Measurements from ENCODE around the gene CA10.

CA10 gene

DNA sequence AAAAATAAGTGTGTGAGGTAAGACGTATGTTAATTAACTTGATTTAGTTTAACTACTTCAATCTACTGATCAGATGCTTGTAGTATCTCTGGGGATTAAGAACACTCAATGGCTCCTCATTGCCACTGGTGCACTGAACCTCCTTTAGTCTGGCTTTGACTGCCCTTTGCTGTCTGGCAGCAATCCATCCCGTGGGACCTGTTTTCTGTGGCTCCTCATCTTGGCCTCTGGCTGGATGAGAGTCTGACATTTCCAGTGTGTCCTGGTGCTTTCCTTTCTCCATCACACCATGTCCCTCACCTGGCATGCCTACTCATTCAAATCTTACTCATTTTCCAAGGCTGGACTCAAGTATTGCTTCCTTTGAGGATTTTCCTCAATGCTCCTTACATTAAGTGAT, 212.2 kb downstream of the CA10 start:
- no peak for DNase-seq

DNA sequence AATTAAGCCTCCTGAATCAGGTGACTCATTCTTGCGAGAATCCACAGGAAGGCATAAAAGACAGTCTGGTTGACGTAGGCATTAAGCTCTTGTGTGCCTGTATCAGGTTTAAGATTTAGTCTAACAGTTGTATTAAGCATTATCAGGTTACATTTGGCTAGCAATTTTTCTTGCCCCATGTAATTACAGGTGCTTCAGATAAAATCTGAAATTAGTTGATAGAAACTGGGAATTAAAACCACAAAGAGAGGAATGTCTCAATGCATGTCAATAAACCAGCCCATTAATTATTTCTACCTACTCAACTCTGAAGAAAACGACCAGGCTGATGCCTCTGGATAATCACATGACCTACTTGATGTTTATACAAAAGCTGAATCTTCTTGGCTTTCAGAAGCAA, 217.2 kb downstream of the CA10 start:
- DNase-seq: peak; percentile 39

DNA sequence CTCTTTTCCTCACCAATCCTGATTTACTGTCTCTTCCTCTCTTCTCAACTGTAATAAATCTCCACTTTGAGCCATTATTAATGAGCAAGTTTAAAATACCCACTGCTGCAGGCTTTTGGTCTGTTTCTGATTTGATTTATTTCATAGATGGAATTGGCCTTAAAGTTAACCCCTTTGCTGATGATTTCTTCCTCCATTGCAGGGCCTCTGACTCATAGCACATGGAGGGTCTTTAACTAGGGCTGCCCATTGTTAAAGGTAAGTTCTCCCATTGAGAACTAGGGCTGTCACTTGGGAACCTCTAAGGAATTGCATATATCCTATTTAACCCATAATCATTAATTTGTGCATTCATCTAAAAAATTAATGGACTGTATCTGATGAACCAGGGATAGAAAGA, 221.2 kb downstream of the CA10 start:
- DNase-seq: no peak

DNA sequence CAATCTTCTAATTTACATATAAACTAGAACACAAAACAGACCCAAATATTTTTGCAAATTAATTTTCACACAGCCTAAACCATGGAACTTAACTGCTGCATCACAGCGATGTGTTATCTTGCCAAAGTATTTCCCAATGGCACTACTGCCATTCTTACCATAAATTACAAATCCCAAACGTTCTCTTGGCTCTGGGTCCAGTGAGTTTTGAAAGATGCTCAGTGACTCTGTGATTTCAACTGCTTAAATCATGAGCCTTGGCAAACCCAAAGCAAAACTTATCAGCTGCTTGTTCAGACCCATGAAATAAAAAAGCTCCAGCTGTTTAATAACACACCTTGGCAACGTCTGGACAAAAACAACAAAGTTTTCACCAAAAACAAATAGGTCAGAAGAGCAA, 223.0 kb downstream of the CA10 start:
- DNase-seq: no peak

DNA sequence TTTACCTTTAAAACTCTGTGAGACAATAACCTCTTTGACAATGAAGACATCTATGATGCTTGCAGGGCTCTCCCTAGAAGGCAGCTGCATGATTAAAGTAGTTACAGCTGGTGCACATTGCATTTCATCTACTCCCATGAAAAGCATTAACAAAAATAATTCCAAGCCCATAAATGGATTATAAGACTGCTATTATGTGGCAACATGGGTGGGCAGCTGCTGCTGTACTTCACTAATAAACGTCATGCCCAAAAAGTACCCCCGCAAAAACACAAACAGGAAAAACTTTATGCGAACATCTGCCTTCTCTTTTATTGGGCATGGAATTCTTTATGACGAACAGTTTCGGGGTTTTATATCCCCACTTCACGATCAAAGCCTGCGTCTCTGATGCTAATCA, 224.9 kb downstream of the CA10 start:
- DNase-seq: no peak

DNA sequence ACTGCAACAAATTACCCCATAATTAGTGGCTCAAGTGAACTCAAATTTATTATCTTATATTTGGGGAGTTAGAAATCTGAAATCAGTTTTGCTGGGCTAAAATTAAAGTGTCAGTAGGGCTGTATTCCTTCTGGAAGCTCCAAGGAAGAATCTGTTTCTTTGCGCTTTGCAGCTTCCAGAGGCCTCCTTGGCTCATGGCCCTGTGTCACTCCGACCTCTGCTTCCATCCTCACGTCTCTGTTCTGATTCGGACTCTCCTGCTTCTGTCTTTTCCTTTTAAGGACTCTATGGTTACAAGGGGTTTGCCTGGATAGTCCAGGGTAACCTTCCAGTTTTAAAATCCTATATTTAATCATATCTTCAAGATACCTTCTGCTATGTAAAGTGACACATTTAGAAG, 232.1 kb downstream of the CA10 start:
- no peak for DNase-seq

DNA sequence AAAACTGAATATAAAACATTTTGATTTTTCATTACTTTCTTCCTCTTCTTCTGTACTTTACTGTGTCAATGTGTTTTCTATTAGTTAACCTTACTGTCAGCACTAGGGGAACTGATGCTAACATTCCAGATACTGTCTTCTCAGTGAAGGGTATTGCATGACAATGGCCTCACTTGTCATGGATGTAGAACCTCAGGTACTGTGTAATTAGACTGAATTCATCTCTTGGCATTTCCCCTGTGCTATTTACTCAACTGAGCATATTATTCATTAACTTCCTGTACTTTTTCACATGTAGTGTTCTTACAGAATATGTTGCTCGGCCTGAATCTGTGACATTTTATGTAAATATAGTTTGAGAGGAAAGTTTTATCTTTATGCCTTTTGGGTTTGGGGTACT, 237.0 kb downstream of the CA10 start:
- no peak for DNase-seq

DNA sequence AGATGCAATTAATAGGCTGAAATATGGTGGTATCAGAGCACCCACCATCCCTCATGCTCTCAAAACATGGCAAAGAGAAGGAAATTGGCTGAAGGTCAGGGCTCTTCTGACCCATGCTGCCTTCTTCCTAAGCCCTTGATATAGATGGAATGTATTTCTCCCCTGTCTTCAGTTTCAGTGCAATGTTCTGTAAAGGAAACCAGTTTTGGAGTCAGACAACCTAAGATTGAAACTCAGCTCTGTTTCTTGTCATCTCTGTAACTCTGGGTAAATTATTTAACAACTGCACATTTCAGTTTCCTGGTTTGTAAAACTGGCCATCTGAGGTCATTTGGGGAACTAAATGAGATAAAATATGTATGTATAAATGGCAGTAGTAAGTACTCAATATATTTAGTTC, 243.9 kb downstream of the CA10 start:
- no peak for DNase-seq

DNA sequence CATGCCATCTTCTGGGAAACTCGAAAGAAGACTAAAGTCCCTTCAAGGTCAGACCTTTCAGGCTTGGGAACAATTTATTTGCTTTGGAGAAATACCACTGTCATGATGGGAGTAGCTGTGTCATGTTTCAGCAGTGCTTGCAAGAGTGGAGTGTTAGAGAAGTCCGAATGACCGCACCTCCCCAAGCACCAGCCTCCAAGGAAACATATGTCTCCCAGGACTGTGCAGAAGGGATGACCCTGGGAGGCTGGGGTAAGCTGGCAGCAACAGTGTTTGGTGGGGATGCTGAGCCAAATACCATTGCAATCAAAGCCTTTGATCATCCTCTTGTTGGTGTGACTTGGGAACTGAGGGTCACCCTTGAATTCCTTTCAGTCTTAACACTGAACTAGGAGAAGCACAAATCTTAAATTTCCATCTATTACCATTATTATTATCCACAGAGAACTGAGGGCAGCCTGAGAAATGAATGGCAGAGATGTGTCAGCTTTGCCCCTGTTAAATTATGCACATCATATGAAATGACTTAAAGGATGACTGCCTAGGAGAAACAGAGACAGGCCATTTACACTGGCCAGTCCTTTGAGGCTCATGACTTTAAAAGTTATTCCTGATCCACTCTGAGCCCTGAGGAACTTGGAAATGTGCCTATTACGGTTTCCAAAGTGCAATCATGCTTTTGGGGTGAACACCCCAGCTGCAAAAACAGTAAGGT, 244.9 kb downstream of the CA10 start:
- no peak for DNase-seq

DNA sequence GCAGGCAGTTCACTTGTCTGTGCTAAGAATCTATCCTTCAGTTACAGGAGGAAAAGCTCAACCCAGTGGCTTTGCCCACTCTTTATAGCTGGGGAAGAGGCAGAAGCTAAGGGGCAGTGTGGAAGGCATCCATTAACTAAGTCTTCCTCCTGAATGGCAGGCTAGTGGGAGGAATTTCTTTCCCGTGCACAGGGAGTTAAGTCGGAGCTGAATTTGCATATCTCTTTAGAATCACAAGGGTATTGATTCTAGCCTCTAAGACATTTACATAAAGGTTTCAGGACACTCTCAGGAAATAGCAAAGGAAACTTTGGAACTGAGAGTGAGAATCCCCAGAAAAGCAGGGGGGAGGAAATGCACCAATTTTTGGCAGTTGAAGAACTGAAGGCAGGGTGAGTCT, 245.6 kb downstream of the CA10 start:
- no peak for DNase-seq

DNA sequence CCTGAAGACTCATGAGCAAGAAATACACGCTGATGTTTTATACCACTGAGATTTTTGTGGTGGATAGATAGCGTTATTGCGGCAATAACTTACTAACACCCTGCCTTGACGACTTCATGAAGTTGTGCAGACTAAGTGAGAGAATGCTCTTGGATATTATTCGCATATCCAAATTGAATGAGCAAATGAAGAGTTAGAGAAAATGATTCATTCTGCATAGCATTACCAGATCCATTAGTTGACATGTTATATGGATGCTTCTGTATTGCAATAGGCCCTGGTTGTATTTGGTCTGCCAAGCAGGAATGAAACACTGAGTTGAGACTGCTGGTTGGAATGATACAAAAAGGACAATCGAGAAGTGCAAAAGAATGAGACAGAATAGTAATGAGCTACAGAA, 247.3 kb downstream of the CA10 start:
- no peak for DNase-seq

DNA sequence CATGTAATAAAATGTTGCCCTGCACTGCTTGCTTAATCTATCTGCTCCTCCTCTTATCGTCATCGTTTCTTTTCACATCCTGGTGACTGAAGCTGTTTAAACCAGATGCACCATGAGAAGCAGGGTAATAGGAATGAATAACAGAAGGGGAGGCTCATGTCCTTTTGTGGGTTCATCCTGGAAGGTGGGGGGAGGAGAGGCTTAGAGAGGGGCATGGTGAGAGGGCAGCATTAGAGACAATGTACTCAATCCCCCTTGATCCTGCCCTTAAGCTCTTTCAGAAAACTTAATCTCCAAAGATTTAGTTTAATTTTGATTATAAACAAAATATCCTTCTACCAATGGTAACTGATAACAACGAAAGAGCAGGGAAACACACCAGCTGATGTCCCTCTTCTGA, 248.5 kb downstream of the CA10 start:
- no peak for DNase-seq

DNA sequence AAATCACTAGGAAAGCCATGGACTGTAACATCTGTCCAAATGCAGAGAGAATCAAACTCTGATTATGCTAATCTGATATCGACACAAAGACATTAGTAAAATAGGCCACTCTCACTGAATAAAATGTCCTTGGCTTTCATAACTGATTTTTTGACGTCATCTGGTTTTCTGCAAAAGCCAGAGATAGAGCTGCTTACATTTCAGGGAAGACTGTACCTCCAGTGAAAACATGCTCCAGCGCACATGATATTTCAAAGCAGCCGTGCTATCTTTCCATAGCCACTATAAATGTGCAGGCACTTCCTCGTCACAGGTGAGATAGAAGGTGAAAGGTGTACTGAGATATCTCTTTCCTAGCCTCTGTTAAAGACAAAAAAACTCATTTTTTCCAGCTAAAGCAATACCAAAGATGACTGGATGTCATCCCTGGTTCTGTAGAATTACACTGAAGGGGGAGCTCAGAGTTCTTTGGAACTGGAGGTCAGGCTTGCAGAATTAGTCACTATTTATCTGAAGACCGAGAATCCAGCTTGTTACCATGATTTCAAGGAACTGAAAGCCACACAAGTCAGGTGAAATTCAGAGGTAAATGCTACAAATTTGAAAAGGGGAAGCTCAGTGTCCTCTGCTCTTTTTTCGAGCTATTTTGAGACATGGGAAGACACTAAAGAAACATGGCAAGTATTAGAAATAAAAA, 249.5 kb downstream of the CA10 start:
- no peak for DNase-seq

DNA sequence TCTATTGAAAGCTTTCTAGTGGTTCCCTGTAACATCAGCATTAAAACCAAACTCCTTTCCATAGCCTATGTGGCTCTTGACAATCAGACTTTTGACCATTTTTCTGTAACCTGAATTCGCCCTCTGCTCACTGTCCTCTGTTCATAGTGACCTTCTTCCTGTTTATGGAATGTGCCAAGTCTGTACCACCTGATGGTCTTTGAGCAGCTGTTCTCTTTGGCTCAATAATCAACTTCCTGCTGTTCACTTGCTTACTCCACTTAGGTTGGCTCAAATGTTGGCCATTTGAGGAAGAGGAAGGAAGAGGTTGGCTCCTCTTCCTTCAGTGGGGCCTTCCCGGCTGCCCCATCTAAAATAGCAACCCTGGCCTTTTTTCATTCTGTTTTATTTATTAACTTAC, 251.5 kb downstream of the CA10 start:
- DNase-seq: no peak

DNA sequence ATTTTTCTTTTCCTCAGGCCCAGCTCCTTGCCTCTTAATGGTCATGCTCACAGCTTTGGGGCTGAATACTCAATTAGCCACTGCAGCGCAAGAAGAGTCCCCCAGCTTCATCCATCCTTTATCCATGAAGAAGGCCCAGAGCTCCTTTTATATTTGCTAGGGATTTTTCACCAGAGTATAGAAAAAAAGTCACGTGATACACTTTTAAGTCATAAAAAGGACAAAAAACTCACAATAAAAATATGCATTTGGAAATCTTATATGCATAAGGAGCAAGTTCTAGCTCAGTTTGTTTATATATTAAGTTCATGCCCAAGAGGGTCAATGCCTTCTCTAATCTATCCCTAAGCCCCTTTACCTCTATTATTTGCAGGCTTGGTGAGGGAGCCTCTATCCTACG, 254.1 kb downstream of the CA10 start:
- no peak for DNase-seq

DNA sequence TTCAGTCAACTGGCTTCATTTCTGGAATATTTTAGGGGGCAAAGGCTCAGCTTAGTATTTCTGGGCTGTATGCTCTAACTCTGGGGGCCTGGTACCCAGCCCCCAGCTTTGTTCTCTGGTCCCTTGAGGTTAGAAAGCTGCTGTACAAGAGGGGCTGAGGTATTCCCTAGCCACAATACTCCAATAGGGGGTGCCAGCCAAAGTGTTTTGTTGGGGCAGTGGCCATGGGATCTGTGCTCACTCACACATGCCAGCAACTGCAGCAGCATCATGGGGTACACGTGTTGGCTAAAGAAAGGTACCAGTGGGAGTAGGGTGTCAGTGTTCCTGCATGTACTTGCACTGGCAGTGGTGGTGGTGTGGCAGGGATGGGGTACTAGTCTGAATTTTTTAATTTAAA, 257.3 kb downstream of the CA10 start:
- no peak for DNase-seq

DNA sequence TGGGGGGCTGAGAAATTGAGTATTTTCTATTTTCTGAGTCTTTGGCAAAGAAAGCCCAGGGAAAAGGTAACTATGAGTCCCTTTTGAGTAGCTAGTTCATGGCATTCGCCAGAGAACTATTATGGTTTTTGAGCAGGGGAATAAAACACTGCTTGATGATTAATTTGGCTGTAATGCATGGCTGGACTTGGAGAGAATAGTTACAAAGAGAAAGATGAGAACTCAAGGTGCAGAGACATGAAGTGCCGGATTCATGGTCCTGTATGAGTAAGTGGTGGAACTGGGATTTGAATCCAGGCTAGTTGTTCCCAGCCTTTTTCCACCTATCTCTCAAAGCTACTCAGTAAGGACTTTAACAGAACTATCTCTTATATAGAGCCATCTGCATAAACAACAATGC, 266.6 kb downstream of the CA10 start:
- no peak for DNase-seq

DNA sequence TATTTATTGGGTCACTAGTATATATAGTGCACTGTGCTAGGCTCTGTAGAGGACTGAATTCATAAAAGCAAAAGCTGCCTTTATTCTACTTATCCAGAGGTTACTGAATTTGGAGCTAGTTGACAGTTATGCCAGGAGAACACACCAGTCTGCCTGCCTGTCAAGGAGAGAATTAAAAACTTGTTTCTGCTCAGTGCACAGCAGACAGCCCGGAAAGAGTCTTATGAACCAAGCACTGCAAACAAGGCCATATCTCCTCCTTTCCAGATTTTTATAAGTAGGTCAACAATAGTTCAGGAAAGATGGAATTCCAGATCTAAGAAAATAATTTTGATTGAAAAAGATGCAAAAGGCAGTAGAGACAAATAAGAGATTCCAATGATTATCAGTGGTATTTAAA, 267.8 kb downstream of the CA10 start:
- no peak for DNase-seq

DNA sequence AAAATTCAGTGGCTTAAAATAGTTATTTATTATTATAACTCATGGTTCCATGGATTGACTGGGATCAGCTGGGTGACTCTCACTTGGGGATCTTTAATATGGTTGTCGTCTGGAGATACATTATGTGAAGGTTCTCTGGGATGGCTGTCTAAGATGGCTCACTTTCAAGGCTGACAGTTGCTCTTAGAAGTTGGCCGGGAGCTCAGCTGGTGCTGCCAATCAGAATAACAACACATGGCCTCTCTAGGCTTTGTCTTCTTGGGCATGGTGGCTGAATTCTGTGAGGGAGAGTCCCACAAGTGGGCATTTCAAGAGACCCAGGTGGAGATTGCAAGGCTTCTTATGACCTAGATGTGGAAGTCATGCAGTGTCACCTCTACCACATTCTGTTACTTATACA, 269.7 kb downstream of the CA10 start:
- no peak for DNase-seq

DNA sequence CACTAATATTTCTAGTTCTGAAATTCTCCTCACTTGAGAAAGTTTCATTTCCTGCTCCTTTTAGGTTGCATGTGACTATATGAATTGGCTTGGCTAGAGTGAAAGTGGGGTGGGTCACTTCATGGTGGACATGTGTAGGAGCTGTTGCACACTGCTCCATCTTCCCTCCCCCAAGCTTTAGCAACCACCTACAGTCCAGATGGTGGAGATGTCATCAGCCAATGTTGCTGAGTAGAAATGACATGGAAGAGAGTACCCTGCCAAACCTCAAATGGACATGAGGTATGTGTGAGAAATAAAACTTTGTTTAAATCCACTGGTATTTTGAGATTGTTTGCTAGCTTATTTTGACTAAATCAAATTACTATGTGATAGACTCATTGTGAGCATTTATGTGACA, 281.5 kb downstream of the CA10 start:
- DNase-seq: no peak

DNA sequence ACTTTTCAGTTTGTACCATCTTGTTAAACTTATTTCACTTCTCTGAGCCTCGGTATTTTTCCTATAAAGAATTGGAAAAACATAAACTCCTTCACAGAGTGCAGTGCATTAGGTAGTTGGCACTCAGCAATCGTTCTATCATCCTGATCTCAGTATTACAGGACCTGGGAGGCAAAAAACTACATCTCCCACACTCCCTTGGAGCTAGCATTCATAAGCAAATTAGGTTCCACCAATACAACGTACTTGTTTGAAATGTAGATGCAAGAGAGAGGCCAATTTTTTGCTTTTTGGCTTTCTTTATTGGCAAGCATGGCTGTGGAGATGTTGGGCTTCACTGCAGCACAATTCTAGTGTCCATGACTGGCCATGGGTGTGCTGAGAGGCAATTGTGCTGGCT, 285.2 kb downstream of the CA10 start:
- DNase-seq: no peak

DNA sequence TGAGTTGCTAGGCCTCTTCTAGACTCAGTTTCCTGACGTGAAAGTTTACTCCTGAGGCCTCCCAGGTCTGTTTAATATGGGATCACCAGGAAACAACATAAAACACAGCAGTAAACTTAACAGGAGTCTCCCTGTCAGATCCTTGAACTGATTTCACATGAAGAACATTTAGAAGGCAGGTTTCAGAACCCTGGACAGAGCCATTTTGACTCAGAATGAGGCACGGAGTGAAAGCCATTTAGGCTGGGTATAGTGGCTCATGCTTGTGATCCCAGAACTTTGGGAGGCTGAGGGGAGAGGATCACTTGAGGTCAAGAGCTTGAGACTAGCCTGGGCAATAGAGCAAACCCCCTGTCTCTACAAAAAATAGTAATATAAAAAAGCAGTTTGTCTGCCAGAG, 289.1 kb downstream of the CA10 start:
- DNase-seq: no peak

DNA sequence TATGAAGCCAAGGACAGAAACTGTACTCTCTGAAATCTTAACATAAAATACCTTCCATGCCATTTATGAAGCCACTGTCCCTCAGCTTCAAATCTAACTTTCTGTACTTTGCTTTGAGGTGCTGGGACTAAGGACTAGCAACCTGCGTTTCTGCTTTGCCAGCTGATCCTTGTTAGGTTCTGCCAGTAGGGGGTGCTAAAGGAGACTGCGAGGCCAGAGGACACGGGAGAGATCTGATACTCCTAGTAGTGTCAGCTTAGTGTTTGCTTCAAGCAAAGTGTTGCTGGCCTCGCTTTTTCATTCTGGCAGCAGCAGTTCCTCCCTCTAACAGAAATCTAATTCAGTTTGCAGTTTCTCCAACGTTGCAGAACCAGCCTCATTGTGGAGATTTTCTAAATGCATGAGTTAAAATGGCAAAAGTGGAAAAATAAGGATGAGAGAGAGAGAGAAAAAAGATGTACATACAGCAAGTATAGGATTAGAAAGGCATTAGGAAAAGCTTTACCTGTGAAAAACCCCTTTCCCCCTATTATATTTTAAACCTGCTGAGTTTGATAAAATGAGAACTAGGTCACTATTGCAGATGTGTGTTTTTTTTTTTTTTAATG, 297.5 kb downstream of the CA10 start:
- no peak for DNase-seq

DNA sequence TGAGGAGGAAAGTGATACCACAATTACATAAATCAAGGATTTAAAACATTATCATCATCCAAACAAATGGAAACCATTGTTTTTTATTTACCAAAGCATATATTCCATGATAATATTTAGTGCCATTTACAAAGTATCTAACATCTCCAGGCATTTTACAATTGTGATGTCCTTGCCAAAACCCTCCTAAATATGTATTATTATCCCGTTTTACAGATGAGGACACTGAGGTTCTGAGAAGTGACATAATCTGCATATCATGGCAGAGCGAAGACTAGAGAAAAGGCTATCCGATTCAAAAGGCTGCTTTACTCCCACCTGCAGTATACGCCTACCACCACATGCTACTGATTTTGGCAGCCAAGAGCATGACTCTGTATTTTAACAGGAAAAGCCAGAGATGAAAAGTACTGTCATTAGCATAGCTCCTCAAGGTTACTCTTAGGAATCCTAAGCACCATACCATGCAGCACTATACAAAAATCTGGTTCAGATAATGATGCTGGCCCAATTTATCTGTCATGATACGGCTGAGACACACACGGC, 301.4 kb downstream of the CA10 start:
- DNase-seq: peak; percentile 28
